ENCODE results near the gene LURAP1L. TPM values are rescaled to one million over a fixed set of nuclear protein-coding genes. Genes with fewer than 3 reads are reported as not detected.
A peak's percentile ranks its signal among the peaks of the same experiment; 100 is the strongest.

The LURAP1L gene
- total RNA-seq, 1 donor from 2014 or later, result 43.7 TPM

DNA sequence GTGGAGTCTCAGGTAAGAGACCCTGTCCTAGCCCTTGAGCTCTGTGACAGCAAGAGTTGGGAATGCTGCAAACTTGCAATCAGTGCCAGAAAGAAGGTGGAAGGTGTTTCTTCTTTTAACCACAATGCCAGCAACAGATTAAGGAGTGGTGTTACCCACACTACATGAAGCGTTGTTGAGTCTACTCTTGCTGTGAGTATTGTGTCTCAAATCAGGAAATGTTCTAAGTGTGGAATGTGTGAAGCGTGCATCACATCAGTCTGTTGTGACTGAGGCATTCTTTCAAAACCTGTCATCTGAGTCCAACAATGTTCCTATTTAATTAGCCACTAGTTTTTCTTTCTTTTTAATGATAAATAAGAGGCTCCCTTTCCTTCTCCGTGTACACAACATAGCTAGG is 2.9 kb upstream of the LURAP1L start:
- Histone ChIP-seq H3K4me3 (ENCODE audit: low read depth, low read length) (no peak overlapping the region), H3K27me3 (ENCODE audit: control insufficient read depth, insufficient read depth, low read length) (no peaks in the 10 kb centered on the region), H3K36me3 (ENCODE audit: control insufficient read depth, insufficient read depth, low read length) (no peaks in the 10 kb centered on the region)
- DNase-seq (ENCODE audit: low read depth), result peak; percentile 92
- TF ChIP-seq, protein P1, sequence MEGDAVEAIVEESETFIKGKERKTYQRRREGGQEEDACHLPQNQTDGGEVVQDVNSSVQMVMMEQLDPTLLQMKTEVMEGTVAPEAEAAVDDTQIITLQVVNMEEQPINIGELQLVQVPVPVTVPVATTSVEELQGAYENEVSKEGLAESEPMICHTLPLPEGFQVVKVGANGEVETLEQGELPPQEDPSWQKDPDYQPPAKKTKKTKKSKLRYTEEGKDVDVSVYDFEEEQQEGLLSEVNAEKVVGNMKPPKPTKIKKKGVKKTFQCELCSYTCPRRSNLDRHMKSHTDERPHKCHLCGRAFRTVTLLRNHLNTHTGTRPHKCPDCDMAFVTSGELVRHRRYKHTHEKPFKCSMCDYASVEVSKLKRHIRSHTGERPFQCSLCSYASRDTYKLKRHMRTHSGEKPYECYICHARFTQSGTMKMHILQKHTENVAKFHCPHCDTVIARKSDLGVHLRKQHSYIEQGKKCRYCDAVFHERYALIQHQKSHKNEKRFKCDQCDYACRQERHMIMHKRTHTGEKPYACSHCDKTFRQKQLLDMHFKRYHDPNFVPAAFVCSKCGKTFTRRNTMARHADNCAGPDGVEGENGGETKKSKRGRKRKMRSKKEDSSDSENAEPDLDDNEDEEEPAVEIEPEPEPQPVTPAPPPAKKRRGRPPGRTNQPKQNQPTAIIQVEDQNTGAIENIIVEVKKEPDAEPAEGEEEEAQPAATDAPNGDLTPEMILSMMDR (IDR thresholded peaks at IDR 0.05; ENCODE audit: insufficient read depth, low read length, severe bottlenecking), result no peak
- peak; percentile 99 for FAIRE-seq

DNA sequence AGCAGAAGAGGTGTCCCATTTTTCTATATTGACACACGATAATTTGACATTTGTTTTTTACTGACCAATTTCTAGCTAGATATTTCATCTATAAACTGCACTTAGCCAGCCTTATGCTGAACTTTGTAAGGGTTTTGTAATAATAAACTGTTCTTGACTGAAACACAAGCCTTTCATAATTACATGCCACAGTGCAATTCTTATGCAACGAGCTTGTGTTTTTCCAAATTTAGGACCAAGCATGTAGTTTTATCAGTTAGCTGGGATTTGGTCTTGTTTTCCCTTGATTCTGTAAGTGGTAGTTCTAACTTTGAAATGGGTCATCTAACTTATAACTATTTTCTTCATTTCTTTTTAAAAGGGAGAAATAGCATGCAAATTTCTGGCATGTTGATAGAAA is 1.3 kb upstream of the LURAP1L start:
- DNase-seq (ENCODE audit: low read depth) (no peak), FAIRE-seq (no peak)
- Histone ChIP-seq H3K27me3 (ENCODE audit: control insufficient read depth, insufficient read depth, low read length) (no peaks in the 10 kb centered on the region), H3K4me3 (ENCODE audit: low read depth, low read length) (no peak overlapping the region), H3K36me3 (ENCODE audit: control insufficient read depth, insufficient read depth, low read length) (no peaks in the 10 kb centered on the region)
- TF ChIP-seq, protein P1 (IDR thresholded peaks at IDR 0.05; ENCODE audit: insufficient read depth, low read length, severe bottlenecking), result no peak

DNA sequence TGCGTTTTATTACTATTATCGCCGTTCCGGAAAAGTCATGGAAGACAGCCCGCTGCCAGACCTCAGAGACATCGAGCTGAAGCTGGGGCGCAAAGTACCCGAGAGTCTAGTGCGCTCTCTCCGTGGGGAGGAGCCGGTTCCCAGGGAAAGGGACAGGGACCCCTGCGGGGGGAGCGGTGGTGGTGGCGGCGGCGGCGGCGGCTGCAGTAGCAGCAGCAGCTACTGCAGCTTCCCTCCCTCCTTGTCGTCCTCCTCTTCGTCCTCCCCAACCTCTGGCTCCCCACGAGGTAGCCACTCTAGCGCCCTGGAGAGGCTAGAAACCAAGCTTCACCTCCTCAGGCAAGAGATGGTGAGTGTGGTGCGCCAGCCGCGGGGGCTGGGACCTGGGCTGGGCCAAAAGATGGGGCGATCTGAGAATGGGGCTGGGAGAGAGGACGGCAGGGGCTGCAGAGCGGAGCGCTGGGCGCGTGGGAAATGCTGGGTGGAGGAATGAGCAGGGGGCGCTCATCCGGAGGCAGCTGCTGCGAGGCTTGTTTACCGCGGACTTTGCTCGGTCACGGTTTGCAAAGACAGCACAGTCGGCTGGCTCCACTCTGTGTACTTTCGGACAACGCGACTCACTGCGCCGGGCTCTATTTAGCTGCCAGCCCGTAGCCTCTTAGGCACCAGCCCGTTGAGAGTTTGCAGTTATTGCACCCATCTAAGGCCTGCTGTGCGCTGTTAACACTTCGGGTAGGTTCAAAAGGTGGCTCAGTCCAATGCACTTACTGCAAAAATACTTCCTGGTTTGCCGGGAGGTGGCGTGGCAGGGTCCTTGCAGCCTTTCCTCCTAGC is 1.1 kb downstream of the LURAP1L start:
- no peak for FAIRE-seq
- Histone ChIP-seq H3K27me3 (ENCODE audit: control insufficient read depth, insufficient read depth, low read length) (no peaks in the 10 kb centered on the region), H3K36me3 (ENCODE audit: control insufficient read depth, insufficient read depth, low read length) (no peaks in the 10 kb centered on the region), H3K4me3 (ENCODE audit: low read depth, low read length) (peak overlapping the region; percentile 93)
- TF ChIP-seq, protein P1 (IDR thresholded peaks at IDR 0.05; ENCODE audit: insufficient read depth, low read length, severe bottlenecking), result peak; percentile 68
- peak; percentile 80 for DNase-seq (ENCODE audit: low read depth)

DNA sequence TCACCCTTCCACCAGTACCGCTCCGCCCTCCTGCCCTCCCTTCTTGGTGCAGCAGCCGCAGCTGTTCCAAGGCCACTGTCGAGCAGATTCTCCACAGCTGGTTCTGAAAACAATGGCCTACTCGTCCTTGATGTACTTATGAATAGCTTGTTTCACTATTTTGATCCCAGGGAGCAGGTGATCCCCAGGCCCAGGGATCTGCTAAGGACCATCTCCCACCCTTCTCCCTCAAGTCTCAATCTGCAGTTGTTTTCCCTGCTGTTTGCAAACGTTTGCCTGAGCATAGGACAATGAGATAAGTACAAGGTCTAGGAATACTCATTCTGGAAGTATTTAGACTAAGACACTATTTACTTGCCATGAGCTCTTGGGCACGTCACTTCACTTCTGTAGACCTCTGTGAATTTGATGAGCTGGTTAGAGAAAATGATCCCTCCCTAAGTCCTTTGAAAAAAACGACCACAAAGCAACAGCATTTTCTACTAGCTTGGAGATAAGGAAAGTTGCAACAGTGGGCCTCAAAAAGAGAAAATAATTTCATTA is 1.8 kb downstream of the LURAP1L start:
- no peak for DNase-seq (ENCODE audit: low read depth)
- peaks cover 1% of the 10 kb centered on the region for H3K36me3 ChIP-seq (ENCODE audit: control insufficient read depth, insufficient read depth, low read length)
- no peaks in the 10 kb centered on the region for H3K27me3 ChIP-seq (ENCODE audit: control insufficient read depth, insufficient read depth, low read length)
- FAIRE-seq, result no peak
- peak overlapping the region; percentile 93 for H3K4me3 ChIP-seq (ENCODE audit: low read depth, low read length)
- TF ChIP-seq, protein P1 (IDR thresholded peaks at IDR 0.05; ENCODE audit: insufficient read depth, low read length, severe bottlenecking), result no peak

DNA sequence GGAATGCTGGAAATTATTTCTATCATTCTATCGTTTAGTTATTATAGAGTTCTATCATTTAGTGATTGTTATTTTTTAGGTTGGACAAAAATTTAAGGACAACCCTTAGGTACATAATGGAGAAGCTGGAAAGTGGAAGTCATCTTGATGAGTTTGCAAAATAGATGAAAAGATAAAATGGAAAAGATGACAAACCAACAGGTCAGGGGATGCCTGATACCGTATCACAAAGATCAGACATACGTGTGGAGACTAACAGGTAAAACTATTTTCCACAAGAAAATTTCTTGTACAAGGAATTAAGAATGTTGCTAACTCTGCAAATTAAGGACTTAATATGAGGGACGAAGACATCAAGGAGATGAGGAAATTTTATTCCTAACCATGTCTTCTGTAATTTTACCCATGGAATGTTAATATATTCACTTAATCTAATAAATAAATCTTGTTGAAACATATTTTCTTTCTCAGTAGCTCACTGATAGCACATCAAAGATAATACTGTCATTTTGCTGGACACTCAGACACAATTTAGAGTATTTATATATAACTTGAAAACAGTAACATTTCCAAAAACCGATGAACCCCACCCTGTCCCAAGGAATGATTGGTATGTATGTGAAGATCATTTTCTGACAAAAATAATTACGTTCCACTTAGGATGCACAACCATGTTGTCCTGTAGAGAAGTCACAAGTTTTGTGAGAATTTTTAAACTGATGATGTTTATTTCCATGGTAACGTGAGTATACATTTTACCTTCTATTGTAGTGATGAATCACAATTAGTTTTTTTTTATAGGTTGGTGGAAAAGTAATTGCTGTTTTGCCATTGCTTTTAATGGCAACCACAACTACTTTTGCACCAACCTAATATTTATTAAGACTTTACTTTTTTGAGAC is 2.6 kb downstream of the LURAP1L start:
- FAIRE-seq (no peak), DNase-seq (ENCODE audit: low read depth) (no peak)
- Histone ChIP-seq H3K4me3 (ENCODE audit: low read depth, low read length) (peak overlapping the region; percentile 93), H3K36me3 (ENCODE audit: control insufficient read depth, insufficient read depth, low read length) (peaks cover 1% of the 10 kb centered on the region), H3K27me3 (ENCODE audit: control insufficient read depth, insufficient read depth, low read length) (no peaks in the 10 kb centered on the region)
- TF ChIP-seq, protein P1 (IDR thresholded peaks at IDR 0.05; ENCODE audit: insufficient read depth, low read length, severe bottlenecking), result no peak

All from bronchial epithelial cell (primary cell).